HepG2 (cell line): ENCODE data around the gene AJM1. TPM values are rescaled to one million over a fixed set of nuclear protein-coding genes. Genes with fewer than 3 reads are reported as not detected.

ENCODE experiments used
- ATAC-seq: fragments of 200-7000 bp; cut with Tn5 transposase; 3 replicates; pipeline ENCODE4 v1.9.1; 2020; ENCODE audit warnings: mild to moderate bottlenecking, moderate library complexity
- BruUV-seq: library from RNA; stranded (reverse); fragments of 400-500 nt; replicated peaks from 2 replicates; lab custom pipeline; 2021; lab: Mats Ljungman, UMichigan
- CTCF ChIA-PET: fragments of 300-600 bp; formaldehyde crosslinking; extraction: SDS; loops from one replicate; lab custom pipeline; 2021; ENCODE audit warnings: low total read pairs, inconsistent platforms, low intra/inter-chr PET ratio; lab: Yijun Ruan, JAX
- POLR2A ChIA-PET: fragments of 350-600 bp; sonication (Branson Sonifier 250); formaldehyde crosslinking; loops from one replicate; lab custom pipeline; 2020; ENCODE audit warnings: antibody characterized with exemption, inconsistent platforms; lab: Yijun Ruan, JAX
- DNase-seq: peaks from one replicate; pipeline ENCODE4 v3.0.0-alpha.2; 2015; ENCODE audit warnings: low spot score
- FAIRE-seq: peaks from 3 replicates; lab custom pipeline; 2011; peaks lifted over from hg19 to GRCh38; lab: Jason Lieb, UNC
- H2AFZ ChIP-seq: one replicate; pipeline ENCODE4 v1.6.1; 2011; ENCODE audit warnings: low read length, inconsistent platforms
- H3K27ac ChIP-seq: fragments of 300-600 bp; 3 replicates; pipeline ENCODE4 v1.8.0; 2011; ENCODE audit warnings: mixed run types, mild to moderate bottlenecking, mixed read lengths, low read length, inconsistent platforms; ENCODE audit not compliant: insufficient read depth; ENCODE audit errors: extremely low read length
- H3K27me3 ChIP-seq, 2 experiments: fragments of 200-600 bp in 1 of 2; 2 replicates in 1 of 2; 3 replicates in 1 of 2; pipeline versions ENCODE4 v1.6.0 to v1.8.0; 2011; ENCODE audit warnings: low read length in 2 of 2, mild to moderate bottlenecking in 2 of 2, moderate library complexity in 2 of 2, inconsistent platforms in 1 of 2; ENCODE audit not compliant: insufficient read depth in 2 of 2, control insufficient read depth in 1 of 2
- H3K36me3 ChIP-seq, 2 experiments: fragments of 200-600 bp in 1 of 2; replicated peaks in 1 of 2; 2 replicates in 1 of 2; 3 replicates in 1 of 2; pipeline versions ENCODE4 v1.5.1 to v1.8.0; 2011; ENCODE audit warnings: low read length in 2 of 2, inconsistent platforms in 1 of 2; ENCODE audit not compliant: insufficient read depth in 2 of 2, control insufficient read depth in 1 of 2
- H3K4me1 ChIP-seq: 2 replicates; pipeline ENCODE4 v1.5.1; 2012; ENCODE audit warnings: low read length, inconsistent platforms; ENCODE audit not compliant: insufficient read depth
- H3K4me2 ChIP-seq: 2 replicates; pipeline ENCODE4 v1.6.0; 2011; ENCODE audit warnings: low read depth, low read length, inconsistent platforms
- H3K4me3 ChIP-seq, 3 experiments: fragments of 200-600 bp in 1 of 3; sonication (generic), shearing (Covaris generic) in 1 of 3; replicated peaks in 1 of 3; 2 replicates each; pipeline ENCODE4 v1.5.1; 2011 to 2016; ENCODE audit warnings: low read length in 3 of 3, inconsistent platforms in 2 of 3, low read depth in 2 of 3, mild to moderate bottlenecking in 2 of 3, control low read depth in 1 of 3, mixed read lengths in 1 of 3; ENCODE audit not compliant: insufficient read depth in 1 of 3
- H3K79me2 ChIP-seq: one replicate; pipeline ENCODE4 v1.6.1; 2011; ENCODE audit warnings: low read length, inconsistent platforms; ENCODE audit not compliant: insufficient read depth
- H3K9ac ChIP-seq: 2 replicates; pipeline ENCODE4 v1.6.0; 2011; ENCODE audit warnings: mild to moderate bottlenecking, low read depth, low read length, inconsistent platforms; ENCODE audit not compliant: insufficient read depth
- H3K9me3 ChIP-seq: 2 replicates; pipeline ENCODE4 v1.5.1; 2012; ENCODE audit warnings: mild to moderate bottlenecking, low read length
- H4K20me1 ChIP-seq: 2 replicates; pipeline ENCODE4 v1.6.0; 2011; ENCODE audit warnings: inconsistent platforms, mild to moderate bottlenecking, low read length, moderate library complexity; ENCODE audit not compliant: insufficient read depth
- ATM ChIP-seq: fragments of 450-650 bp; IDR thresholded peaks from 2 replicates; pipeline ENCODE4 v1.7.1; 2017; ENCODE audit warnings: mild to moderate bottlenecking, borderline replicate concordance
- ELF4 ChIP-seq: sonication (generic); formaldehyde crosslinking; IDR thresholded peaks from 2 replicates; pipeline ENCODE4 v1.5.0; 2020; ENCODE audit warnings: missing genetic modification reagents, mild to moderate bottlenecking, moderate library complexity, borderline replicate concordance
- MYC ChIP-seq: sonication (generic); formaldehyde crosslinking; IDR thresholded peaks from 2 replicates; pipeline ENCODE4 v1.9.0; 2021; ENCODE audit warnings: missing genetic modification reagents, borderline replicate concordance
- NFIB ChIP-seq: sonication (generic); formaldehyde crosslinking; IDR thresholded peaks from 2 replicates; pipeline ENCODE4 v1.9.0; 2021; ENCODE audit warnings: missing genetic modification reagents, mild to moderate bottlenecking, borderline replicate concordance
- ZMYM2 ChIP-seq: sonication (generic); formaldehyde crosslinking; IDR thresholded peaks from 2 replicates; pipeline ENCODE4 v1.8.0; 2022; ENCODE audit warnings: mild to moderate bottlenecking, missing genetic modification reagents
- ZNF251 ChIP-seq: sonication (generic); formaldehyde crosslinking; IDR thresholded peaks from 2 replicates; pipeline ENCODE4 v1.9.0; 2021; ENCODE audit warnings: mild to moderate bottlenecking, missing genetic modification reagents
- ZNF264 ChIP-seq: sonication (generic); formaldehyde crosslinking; IDR thresholded peaks from 2 replicates; pipeline ENCODE4 v1.4.0; 2020; ENCODE audit warnings: missing genetic modification reagents
- ZNF33A ChIP-seq: sonication (generic); formaldehyde crosslinking; IDR thresholded peaks from 2 replicates; pipeline ENCODE4 v1.5.1; 2020; ENCODE audit warnings: missing genetic modification reagents, mild to moderate bottlenecking, moderate library complexity, borderline replicate concordance
- WGBS: methylation state at CpG from one replicate; pipeline ENCODE4 v1.1.6; 2017; ENCODE audit warnings: low lambda C conversion rate; 5-methylcytosine and 5-hydroxymethylcytosine counted together
- in situ Hi-C: cut with HindIII; loops from 2 replicates; pipeline ENCODE4 v1.10.0; 2017; ENCODE audit warnings: low pct_unique_long_range_greater_than_20kb; ENCODE audit not compliant: extremely low pct_ligation_motif_present
- intact Hi-C: fragments of 100-400 bp; cut with micrococcal nuclease; formaldehyde crosslinking; loops from one replicate; pipeline ENCODE4 v1.10.0; 2022; ENCODE audit not compliant: unreplicated experiment
- polyA plus RNA-seq, 8 experiments: library from polyadenylated mRNA; depleted of rRNA in 3 of 8; stranded (reverse) in 7 of 8; unstranded in 1 of 8; fragments of >200 nt; fragmentation: Illumina TruSeq in 4 of 8; extraction: Trizol in 4 of 8; gene quantifications; 2 replicates each; pipeline versions ENCODE4 v1.2.1 to v1.2.3, GENCODE V29; 2011 to 2016; ENCODE audit warnings: low read depth in 4 of 8, missing spikeins in 1 of 8, mixed read lengths in 1 of 8; ENCODE audit not compliant: insufficient read depth in 1 of 8
- total RNA-seq, 5 experiments: library from RNA; depleted of rRNA; stranded (reverse); fragments of >200 nt; fragmentation: Illumina TruSeq; extraction: Trizol; gene quantifications; 2 replicates each; pipeline ENCODE4 v1.2.3, GENCODE V29; 2016; ENCODE audit warnings: low read depth in 1 of 5
- TF ChIP-seq, protein P1 (sequence below): IDR thresholded peaks from 2 replicates; pipeline ENCODE4 v1.6.1; 2016; ENCODE audit warnings: missing compliant biosample characterization, missing genetic modification reagents, borderline replicate concordance
- TF ChIP-seq, protein P2 (sequence below): IDR thresholded peaks from 2 replicates; pipeline ENCODE4 v1.6.1; 2012; ENCODE audit warnings: low read length, improper control_type of control experiment

AJM1 gene
- total and polyA plus RNA-seq, 2 of the 13 experiments (the other 11 are each of a cell fraction or from before 2014, with no cell fraction given), result 1.1 to 1.2 TPM

DNA sequence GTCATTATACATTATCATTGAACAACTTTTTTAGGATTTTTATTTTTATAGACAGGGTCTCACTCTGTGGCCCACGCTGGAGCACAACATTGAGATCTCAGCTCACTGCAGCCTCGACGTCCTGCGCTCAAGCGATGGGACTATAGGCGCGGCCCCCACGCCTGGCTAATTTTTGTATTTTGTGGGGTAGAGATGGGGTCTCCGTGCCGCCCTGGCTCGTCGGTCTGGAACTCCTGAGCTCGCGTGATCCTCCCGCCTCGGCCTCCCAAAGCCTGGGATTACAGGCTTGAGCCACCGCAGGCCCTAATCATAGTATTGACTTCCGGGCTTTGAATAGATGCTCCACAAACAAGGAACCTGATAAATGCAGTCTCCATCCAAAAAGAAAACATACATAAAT is 25.2 kb downstream of the AJM1 start:
- no peak for FAIRE-seq
- H3K27me3 ChIP-seq, result no peaks in the 10 kb centered on the region
- H3K9me3 ChIP-seq, result peaks cover 4% of the 10 kb centered on the region
- DNase-seq, result no peak
- TF ChIP-seq ZNF264 (CRISPR knock-in tag) (no peak), ZMYM2 (CRISPR knock-in tag) (no peak), NFIB (CRISPR knock-in tag) (no peak), ZNF251 (CRISPR knock-in tag) (no peak), ELF4 (no peak), ZNF33A (no peak), MYC (no peak), ATM (no peak)
- TF ChIP-seq, protein P1, sequence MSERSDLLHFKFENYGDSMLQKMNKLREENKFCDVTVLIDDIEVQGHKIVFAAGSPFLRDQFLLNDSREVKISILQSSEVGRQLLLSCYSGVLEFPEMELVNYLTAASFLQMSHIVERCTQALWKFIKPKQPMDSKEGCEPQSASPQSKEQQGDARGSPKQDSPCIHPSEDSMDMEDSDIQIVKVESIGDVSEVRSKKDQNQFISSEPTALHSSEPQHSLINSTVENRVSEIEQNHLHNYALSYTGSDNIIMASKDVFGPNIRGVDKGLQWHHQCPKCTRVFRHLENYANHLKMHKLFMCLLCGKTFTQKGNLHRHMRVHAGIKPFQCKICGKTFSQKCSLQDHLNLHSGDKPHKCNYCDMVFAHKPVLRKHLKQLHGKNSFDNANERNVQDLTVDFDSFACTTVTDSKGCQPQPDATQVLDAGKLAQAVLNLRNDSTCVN (CRISPR knock-in tag), result no peak
- TF ChIP-seq, protein P2, sequence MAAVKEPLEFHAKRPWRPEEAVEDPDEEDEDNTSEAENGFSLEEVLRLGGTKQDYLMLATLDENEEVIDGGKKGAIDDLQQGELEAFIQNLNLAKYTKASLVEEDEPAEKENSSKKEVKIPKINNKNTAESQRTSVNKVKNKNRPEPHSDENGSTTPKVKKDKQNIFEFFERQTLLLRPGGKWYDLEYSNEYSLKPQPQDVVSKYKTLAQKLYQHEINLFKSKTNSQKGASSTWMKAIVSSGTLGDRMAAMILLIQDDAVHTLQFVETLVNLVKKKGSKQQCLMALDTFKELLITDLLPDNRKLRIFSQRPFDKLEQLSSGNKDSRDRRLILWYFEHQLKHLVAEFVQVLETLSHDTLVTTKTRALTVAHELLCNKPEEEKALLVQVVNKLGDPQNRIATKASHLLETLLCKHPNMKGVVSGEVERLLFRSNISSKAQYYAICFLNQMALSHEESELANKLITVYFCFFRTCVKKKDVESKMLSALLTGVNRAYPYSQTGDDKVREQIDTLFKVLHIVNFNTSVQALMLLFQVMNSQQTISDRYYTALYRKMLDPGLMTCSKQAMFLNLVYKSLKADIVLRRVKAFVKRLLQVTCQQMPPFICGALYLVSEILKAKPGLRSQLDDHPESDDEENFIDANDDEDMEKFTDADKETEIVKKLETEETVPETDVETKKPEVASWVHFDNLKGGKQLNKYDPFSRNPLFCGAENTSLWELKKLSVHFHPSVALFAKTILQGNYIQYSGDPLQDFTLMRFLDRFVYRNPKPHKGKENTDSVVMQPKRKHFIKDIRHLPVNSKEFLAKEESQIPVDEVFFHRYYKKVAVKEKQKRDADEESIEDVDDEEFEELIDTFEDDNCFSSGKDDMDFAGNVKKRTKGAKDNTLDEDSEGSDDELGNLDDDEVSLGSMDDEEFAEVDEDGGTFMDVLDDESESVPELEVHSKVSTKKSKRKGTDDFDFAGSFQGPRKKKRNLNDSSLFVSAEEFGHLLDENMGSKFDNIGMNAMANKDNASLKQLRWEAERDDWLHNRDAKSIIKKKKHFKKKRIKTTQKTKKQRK, result no peak
- ChIA-PET CTCF (no interaction called here), POLR2A (interaction anchor here (1.1 kb wide), 1 partner anchor 15 kb away, joined by 3 read pairs; no protein-coding TSS in a partner anchor)
- H3K4me1 ChIP-seq, result peaks cover 33% of the 10 kb centered on the region
- peaks cover 10 to 18% of the 10 kb centered on the region in 2 experiments; a peak in 4 of 5 replicates for H3K36me3 ChIP-seq
- H3K4me3 ChIP-seq, result peak overlapping the region in 1 of 3 experiments; percentile 87; a peak in 1 of 6 replicates
- in situ Hi-C loops, result no loop called here
- H4K20me1 ChIP-seq, result 0 out of 2 replicates have a peak, but pooled peaks cover 7% of the 10 kb centered on the region
- peaks cover 20% of the 10 kb centered on the region for H3K79me2 ChIP-seq
- WGBS, result 96% methylated on average over 18 of the region's 18 CpGs
- ATAC-seq, result no peak
- BruUV-seq, result TSS peak; percentile 83
- H3K27ac ChIP-seq, result no peak overlapping the region
- intact Hi-C loops, result no loop called here
- no peak overlapping the region for H2AFZ ChIP-seq
- peak overlapping the region; percentile 59 for H3K4me2 ChIP-seq
- no peak overlapping the region for H3K9ac ChIP-seq
